ENCODE measurements around the gene INPPL1.
"Not testable (repeated sequence)": the region's sequence is repeated elsewhere in the genome, so short reads cannot be mapped to it uniquely, and the experiment has no call there.

The INPPL1 gene

DNA sequence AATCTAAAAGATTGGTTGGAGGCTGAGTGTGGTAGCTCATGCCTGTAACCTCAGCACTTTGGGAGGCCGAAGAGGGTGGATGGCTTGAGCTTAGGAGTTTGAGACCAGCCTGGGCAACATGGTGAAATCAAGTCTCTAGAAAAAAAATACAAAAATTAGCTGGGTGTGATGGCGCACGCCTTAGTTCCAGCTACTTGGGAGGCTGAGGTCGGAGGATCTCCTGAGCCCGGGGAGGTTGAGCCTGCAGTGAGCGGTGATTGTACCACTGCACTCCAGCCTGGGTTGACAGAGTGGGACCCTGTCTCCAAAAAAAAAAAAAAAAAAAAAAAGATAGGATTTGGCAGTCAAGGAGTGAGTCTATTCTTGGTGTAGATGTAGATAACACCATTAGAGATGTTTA is 22.0 kb upstream of the INPPL1 start:
- H3K4me3 ChIP-seq (ENCODE audit: low read depth, low read length) = no peak overlapping the region
- DNase-seq (ENCODE audit: low read depth, low spot score) = no peak
- TF ChIP-seq, protein P1, sequence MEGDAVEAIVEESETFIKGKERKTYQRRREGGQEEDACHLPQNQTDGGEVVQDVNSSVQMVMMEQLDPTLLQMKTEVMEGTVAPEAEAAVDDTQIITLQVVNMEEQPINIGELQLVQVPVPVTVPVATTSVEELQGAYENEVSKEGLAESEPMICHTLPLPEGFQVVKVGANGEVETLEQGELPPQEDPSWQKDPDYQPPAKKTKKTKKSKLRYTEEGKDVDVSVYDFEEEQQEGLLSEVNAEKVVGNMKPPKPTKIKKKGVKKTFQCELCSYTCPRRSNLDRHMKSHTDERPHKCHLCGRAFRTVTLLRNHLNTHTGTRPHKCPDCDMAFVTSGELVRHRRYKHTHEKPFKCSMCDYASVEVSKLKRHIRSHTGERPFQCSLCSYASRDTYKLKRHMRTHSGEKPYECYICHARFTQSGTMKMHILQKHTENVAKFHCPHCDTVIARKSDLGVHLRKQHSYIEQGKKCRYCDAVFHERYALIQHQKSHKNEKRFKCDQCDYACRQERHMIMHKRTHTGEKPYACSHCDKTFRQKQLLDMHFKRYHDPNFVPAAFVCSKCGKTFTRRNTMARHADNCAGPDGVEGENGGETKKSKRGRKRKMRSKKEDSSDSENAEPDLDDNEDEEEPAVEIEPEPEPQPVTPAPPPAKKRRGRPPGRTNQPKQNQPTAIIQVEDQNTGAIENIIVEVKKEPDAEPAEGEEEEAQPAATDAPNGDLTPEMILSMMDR (IDR thresholded peaks at IDR 0.05; ENCODE audit: insufficient read depth, low read length, missing control alignments) = no peak
- POLR2A ChIA-PET = no interaction called here
- CTCF ChIA-PET = no interaction called here

DNA sequence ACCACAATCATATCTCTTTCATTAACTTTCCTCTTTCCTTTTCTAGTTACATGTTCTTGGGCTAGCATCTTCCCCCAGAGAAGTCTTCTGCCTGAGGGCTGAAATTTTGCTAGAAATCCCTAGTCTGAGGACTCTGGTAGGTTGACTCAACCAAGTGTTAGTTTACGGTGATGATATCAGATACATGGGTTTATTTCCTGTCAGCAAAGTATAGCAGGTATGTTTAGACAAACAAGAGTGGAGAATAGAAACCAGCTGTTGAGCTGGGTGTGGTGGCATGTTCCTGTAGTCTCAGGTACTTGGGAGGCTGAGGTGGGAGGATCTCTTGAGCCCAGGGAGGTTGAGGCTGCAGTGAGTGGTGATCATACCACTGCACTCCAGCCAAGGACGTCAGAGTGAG is 21.4 kb upstream of the INPPL1 start:
- CTCF ChIA-PET = interaction anchor here (2.1 kb wide), 1 partner anchor 20 kb away, joined by 8 read pairs; no protein-coding TSS in a partner anchor
- POLR2A ChIA-PET = no interaction called here
- H3K4me3 ChIP-seq (ENCODE audit: low read depth, low read length) = no peak overlapping the region
- no peak for DNase-seq (ENCODE audit: low read depth, low spot score)
- TF ChIP-seq, protein P1 (IDR thresholded peaks at IDR 0.05; ENCODE audit: insufficient read depth, low read length, missing control alignments) = no peak

DNA sequence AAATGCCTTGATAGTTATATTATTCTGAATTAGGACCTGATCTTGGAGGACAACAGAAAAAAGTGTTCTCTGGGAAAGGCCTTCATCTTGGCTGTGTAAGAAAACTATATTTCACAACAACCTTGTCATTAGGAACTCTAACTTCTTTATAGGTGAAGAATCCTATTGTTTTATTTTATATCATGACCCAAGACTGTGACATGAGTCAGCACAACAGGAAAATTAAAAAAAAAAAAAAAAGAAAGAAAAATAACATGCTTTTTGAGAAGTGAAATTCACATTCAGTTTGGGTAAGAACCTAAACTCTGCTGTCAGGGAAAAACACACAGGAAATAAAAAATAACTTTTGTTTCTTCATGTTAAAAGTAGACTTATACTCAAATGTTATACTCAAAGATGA is 19.7 kb upstream of the INPPL1 start:
- DNase-seq (ENCODE audit: low read depth, low spot score) = no peak
- no peak overlapping the region for H3K4me3 ChIP-seq (ENCODE audit: low read depth, low read length)
- TF ChIP-seq, protein P1 (IDR thresholded peaks at IDR 0.05; ENCODE audit: insufficient read depth, low read length, missing control alignments) = no peak
- ChIA-PET POLR2A (interaction anchor here (0.7 kb wide), 1 partner anchor 50 kb away, joined by 3 read pairs; no protein-coding TSS in a partner anchor), CTCF (interaction anchor here (2.1 kb wide), 1 partner anchor 22 kb away, joined by 8 read pairs; no protein-coding TSS in a partner anchor)

GRCh38 chr11:72206794-72207193 is 17.8 kb upstream of the INPPL1 start:
- CTCF ChIA-PET = interaction anchor here (0.9 to 4.4 kb wide), 4 partner anchors 16 to 224 kb away, joined by 3 to 33 read pairs (median 4); no protein-coding TSS in a partner anchor
- DNase-seq (ENCODE audit: low read depth, low spot score); POLR2A ChIA-PET; H3K4me3 ChIP-seq (ENCODE audit: low read depth, low read length): not testable (repeated sequence)

- ChIA-PET CTCF (interaction anchor here (0.5 to 4.4 kb wide), 3 partner anchors 13 to 24 kb away, joined by 3 to 33 read pairs (median 5); no protein-coding TSS in a partner anchor), POLR2A (no interaction called here)
- TF ChIP-seq, protein P1 (IDR thresholded peaks at IDR 0.05; ENCODE audit: insufficient read depth, low read length, missing control alignments) = no peak
- no peak for DNase-seq (ENCODE audit: low read depth, low spot score)
- no peak overlapping the region for H3K4me3 ChIP-seq (ENCODE audit: low read depth, low read length)
These were observed 16.3 kb upstream of the INPPL1 start for GRCh38 chr11:72208281-72208680.

DNA sequence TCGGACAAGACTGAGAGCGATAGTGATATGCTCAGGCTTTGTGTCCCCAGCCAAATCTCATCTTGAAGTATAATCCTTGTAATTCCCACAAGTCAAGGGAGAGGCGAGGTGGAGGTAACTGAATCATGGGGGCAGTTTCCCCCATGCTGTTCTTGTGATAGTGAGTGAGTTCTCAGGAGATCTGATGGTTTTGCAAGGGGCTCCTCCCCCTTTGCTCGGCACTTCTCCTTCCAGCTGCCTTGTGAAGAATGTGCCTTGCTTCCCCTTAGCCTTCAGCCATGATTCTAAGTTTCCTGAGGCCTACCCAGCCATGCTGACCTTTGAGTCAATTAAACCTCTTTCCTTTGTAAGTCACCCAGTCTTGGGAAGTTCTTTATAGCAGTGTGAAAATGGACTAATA is 15.5 kb upstream of the INPPL1 start:
- no peak for DNase-seq (ENCODE audit: low read depth, low spot score)
- ChIA-PET CTCF (interaction anchor here (3.6 to 4.4 kb wide), 2 partner anchors 13 to 25 kb away, joined by 15 to 33 read pairs; no protein-coding TSS in a partner anchor), POLR2A (no interaction called here)
- no peak overlapping the region for H3K4me3 ChIP-seq (ENCODE audit: low read depth, low read length)
- TF ChIP-seq, protein P1 (IDR thresholded peaks at IDR 0.05; ENCODE audit: insufficient read depth, low read length, missing control alignments) = no peak

GRCh38 chr11:72216638-72217037 is 7.9 kb upstream of the INPPL1 start, which contains the start of gene FOLR2:
TSS of gene FOLR2 (plus strand) at chr11:72216794. CDS start at chr11:72218585, 1,791 bp downstream.
- ChIA-PET CTCF (interaction anchor here (1.0 to 1.3 kb wide), 4 partner anchors 22 to 216 kb away, joined by 3 read pairs; no protein-coding TSS in a partner anchor), POLR2A (no interaction called here)
- no peak within 1 kb of the TSS for H3K4me3 ChIP-seq (ENCODE audit: low read depth, low read length)
- TF ChIP-seq, protein P1 (IDR thresholded peaks at IDR 0.05; ENCODE audit: insufficient read depth, low read length, missing control alignments) = no peak
- DNase-seq (ENCODE audit: low read depth, low spot score) = no peak
